ENCODE measurements around the gene PLEKHM2.

PLEKHM2 gene

GRCh38 chr1:15736892-15737261 lies 52.8 kb downstream of the PLEKHM2 start:
- no peak overlapping the region for H3K27ac ChIP-seq (ENCODE audit: low read length)

DNA sequence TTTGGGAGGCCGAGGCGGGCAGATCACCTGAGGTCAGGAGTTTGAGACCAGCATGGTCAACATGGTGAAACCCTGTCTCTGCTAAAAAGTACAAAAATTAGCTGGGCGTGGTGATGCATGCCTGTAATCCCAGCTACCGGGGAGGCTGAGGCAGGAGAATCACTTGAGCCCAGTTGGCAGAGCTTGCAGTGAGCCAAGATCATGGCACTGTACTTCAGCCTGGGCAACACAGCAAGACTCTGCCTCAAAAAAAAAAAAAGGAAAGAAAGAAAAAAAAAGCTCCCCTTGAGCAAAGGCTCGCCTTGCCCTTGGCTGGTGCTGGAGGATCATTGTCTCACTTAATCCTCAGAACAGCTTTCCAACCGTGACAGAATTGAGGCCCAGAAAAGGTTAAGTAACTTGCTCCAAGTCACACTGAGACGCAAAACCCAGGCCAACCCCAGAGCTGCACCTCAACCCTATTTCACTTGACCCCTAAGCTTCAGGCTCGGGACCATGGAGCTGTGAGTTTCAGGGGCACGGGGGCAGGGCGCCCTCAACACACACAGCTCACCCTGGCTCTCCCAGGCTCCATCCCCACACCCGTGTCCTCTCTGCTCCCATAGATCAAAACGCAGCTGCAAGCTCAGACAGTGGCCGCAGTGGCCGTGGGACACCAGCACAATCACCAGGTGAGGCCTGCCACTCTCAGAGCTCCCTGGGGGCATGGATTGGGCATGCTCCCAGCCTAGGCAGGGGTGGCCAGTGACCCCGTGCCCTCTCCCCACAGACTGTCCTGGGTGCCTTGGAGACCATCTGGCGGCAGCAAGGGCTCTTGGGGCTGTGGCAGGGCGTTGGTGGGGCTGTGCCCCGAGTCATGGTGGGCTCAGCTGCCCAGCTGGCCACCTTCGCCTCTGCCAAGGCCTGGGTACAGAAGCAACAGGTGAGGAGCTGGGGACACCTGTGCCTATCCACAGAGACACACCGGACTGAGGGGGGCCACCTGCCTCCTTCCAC lies 53.5 kb downstream of the PLEKHM2 start:
- peaks cover 0 to 17% of the 10 kb centered on the region in 2 donors for H3K4me1 ChIP-seq (ENCODE audit: control insufficient read depth in 1 of 2, insufficient read depth in 2 of 2, low read length in 2 of 2)
- H3K4me3 ChIP-seq (ENCODE audit: low read depth in 1 of 2, low read length in 2 of 2) = no peak overlapping the region
- no peaks in the 10 kb centered on the region for H3K9me3 ChIP-seq (ENCODE audit: control insufficient read depth in 1 of 2, low read length in 2 of 2)
- H3K27ac ChIP-seq (ENCODE audit: low read length) = no peak overlapping the region
- peaks cover under 1 to 26% of the 10 kb centered on the region in 2 donors for H3K36me3 ChIP-seq (ENCODE audit: control insufficient read depth in 1 of 2, insufficient read depth in 2 of 2, low read length in 2 of 2)
- H3K27me3 ChIP-seq (ENCODE audit: low read depth, low read length) = no peaks in the 10 kb centered on the region

More at GRCh38 chr1:15736892-15737261, 52.8 kb downstream of the PLEKHM2 start:
- H3K36me3 ChIP-seq (ENCODE audit: control insufficient read depth in 1 of 2, insufficient read depth in 2 of 2, low read length in 2 of 2) = peaks cover 5 to 33% of the 10 kb centered on the region in 2 donors
- H3K4me3 ChIP-seq (ENCODE audit: low read depth in 1 of 2, low read length in 2 of 2) = no peak overlapping the region
- peaks cover 0 to 17% of the 10 kb centered on the region in 2 donors for H3K4me1 ChIP-seq (ENCODE audit: control insufficient read depth in 1 of 2, insufficient read depth in 2 of 2, low read length in 2 of 2)
- H3K27me3 ChIP-seq (ENCODE audit: low read depth, low read length) = no peaks in the 10 kb centered on the region
- H3K9me3 ChIP-seq (ENCODE audit: control insufficient read depth in 1 of 2, low read length in 2 of 2) = no peaks in the 10 kb centered on the region

GRCh38 chr1:15738416-15739113 lies 54.4 kb downstream of the PLEKHM2 start:
- H3K27ac ChIP-seq (ENCODE audit: low read length) = no peak overlapping the region
- H3K4me3 ChIP-seq (ENCODE audit: low read depth in 1 of 2, low read length in 2 of 2) = no peak overlapping the region

DNA sequence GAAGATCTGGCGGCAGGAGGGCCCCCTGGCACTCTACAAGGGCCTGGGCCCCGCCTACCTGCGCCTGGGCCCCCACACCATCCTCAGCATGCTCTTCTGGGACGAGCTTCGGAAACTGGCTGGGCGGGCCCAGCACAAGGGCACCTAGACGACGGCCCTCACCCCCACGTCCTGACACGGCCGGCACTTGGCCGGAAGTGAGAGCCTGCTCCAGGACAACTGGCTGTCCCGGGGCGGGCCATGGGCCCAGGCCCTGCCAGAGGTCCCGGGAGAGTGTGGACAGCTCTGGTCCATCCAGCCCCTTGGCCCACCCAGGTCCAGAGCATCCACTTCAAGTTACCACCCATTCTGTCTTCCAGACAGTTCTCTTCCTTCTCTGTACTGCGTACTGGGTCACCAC lies 55.1 kb downstream of the PLEKHM2 start:
- Histone ChIP-seq H3K27ac (ENCODE audit: low read length) (no peak overlapping the region), H3K4me1 (ENCODE audit: control insufficient read depth in 1 of 2, insufficient read depth in 2 of 2, low read length in 2 of 2) (peaks cover 0 to 17% of the 10 kb centered on the region in 2 donors), H3K36me3 (ENCODE audit: control insufficient read depth in 1 of 2, insufficient read depth in 2 of 2, low read length in 2 of 2) (peaks cover 0 to 10% of the 10 kb centered on the region in 2 donors), H3K4me3 (ENCODE audit: low read depth in 1 of 2, low read length in 2 of 2) (no peak overlapping the region), H3K27me3 (ENCODE audit: low read depth, low read length) (no peaks in the 10 kb centered on the region), H3K9me3 (ENCODE audit: control insufficient read depth in 1 of 2, low read length in 2 of 2) (no peaks in the 10 kb centered on the region)

More at GRCh38 chr1:15738416-15739113, 54.4 kb downstream of the PLEKHM2 start:
- H3K4me1 ChIP-seq (ENCODE audit: control insufficient read depth in 1 of 2, insufficient read depth in 2 of 2, low read length in 2 of 2) = peaks cover 0 to 17% of the 10 kb centered on the region in 2 donors
- H3K36me3 ChIP-seq (ENCODE audit: control insufficient read depth in 1 of 2, insufficient read depth in 2 of 2, low read length in 2 of 2) = peaks cover 0 to 16% of the 10 kb centered on the region in 2 donors
- H3K27me3 ChIP-seq (ENCODE audit: low read depth, low read length) = no peaks in the 10 kb centered on the region
- H3K9me3 ChIP-seq (ENCODE audit: control insufficient read depth in 1 of 2, low read length in 2 of 2) = no peaks in the 10 kb centered on the region

- Histone ChIP-seq H3K4me3 (ENCODE audit: low read depth in 1 of 2, low read length in 2 of 2) (no peak overlapping the region), H3K27me3 (ENCODE audit: low read depth, low read length) (no peaks in the 10 kb centered on the region), H3K27ac (ENCODE audit: low read length) (no peak overlapping the region), H3K36me3 (ENCODE audit: control insufficient read depth in 1 of 2, insufficient read depth in 2 of 2, low read length in 2 of 2) (peaks cover 0 to 5% of the 10 kb centered on the region in 2 donors), H3K4me1 (ENCODE audit: control insufficient read depth in 1 of 2, insufficient read depth in 2 of 2, low read length in 2 of 2) (peaks cover 0 to 17% of the 10 kb centered on the region in 2 donors), H3K9me3 (ENCODE audit: control insufficient read depth in 1 of 2, low read length in 2 of 2) (no peaks in the 10 kb centered on the region)
Measured at GRCh38 chr1:15739745-15740144, 55.6 kb downstream of the PLEKHM2 start.

- no peaks in the 10 kb centered on the region for H3K9me3 ChIP-seq (ENCODE audit: control insufficient read depth in 1 of 2, low read length in 2 of 2)
- no peak overlapping the region for H3K4me3 ChIP-seq (ENCODE audit: low read depth in 1 of 2, low read length in 2 of 2)
- H3K36me3 ChIP-seq (ENCODE audit: control insufficient read depth in 1 of 2, insufficient read depth in 2 of 2, low read length in 2 of 2) = no peaks in the 10 kb centered on the region
- peaks cover 0 to 9% of the 10 kb centered on the region in 2 donors for H3K4me1 ChIP-seq (ENCODE audit: control insufficient read depth in 1 of 2, insufficient read depth in 2 of 2, low read length in 2 of 2)
- no peaks in the 10 kb centered on the region for H3K27me3 ChIP-seq (ENCODE audit: low read depth, low read length)
- H3K27ac ChIP-seq (ENCODE audit: low read length) = peak overlapping the region; percentile 54
Measured at GRCh38 chr1:15740924-15741850, 57.1 kb downstream of the PLEKHM2 start.

DNA sequence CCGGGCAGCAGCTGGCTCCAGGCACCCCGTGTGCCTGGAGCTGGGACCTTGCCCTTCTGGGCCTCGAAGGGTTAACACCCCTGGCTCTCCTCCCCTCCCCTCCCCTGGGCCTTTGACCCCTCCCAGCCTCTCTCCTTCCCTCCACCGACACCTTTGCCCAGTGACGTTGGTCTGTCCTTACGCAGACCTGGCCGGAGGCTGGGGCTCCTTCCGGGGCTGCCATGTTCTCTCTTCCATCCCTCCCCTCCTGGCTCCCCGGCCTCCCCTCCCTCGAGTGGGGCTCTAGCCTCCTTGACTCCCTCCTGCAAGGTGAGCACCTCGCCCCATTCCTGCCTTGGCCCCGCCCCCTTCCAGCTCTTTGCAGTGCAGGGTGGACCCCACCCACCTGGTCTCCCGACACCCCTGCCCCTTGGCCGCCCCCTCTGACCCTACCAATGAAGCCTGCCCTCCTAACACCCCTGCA lies 58.2 kb downstream of the PLEKHM2 start, which contains the start of gene TMEM82:
TSS of gene TMEM82 (plus strand) at position 161 of the 463 bp plus-strand sequence. CDS start at position 222, 61 bp downstream.
- peak within 1 kb of the TSS; percentile 54 for H3K27ac ChIP-seq (ENCODE audit: low read length)
- H3K4me3 ChIP-seq (ENCODE audit: low read depth in 1 of 2, low read length in 2 of 2) = no peak within 1 kb of the TSS

DNA sequence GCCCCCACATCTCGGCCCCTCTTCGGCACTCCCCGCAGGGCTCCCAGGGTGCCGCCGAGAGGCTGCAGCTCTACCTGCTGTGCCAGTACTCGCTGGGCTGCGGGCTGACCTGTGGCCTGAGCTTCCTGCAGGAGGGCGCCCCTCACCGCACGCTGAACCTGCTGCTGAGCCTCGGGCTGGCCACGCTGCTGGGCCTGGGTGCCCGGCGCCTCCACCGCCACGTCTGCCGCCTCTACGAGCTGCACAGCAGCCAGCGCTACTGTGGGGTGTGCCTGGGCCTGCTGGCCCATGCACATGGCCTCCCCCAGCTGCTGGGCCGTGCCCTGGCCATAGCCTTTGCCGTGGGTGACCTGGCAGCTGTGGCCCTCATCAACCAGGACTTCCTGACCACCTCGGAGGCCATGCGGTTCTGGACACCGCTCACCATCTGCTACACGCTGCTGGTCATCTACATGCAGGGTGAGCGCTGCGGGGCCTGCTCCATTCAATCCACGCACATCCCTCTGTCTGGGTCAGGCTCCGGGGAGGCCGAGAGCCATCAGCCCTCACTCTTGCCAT lies 60.1 kb downstream of the PLEKHM2 start:
- Histone ChIP-seq H3K27me3 (ENCODE audit: low read depth, low read length) (no peaks in the 10 kb centered on the region), H3K4me1 (ENCODE audit: control insufficient read depth in 1 of 2, insufficient read depth in 2 of 2, low read length in 2 of 2) (peaks cover 0 to 8% of the 10 kb centered on the region in 2 donors), H3K9me3 (ENCODE audit: control insufficient read depth in 1 of 2, low read length in 2 of 2) (no peaks in the 10 kb centered on the region), H3K27ac (ENCODE audit: low read length) (no peak overlapping the region), H3K36me3 (ENCODE audit: control insufficient read depth in 1 of 2, insufficient read depth in 2 of 2, low read length in 2 of 2) (no peaks in the 10 kb centered on the region), H3K4me3 (ENCODE audit: low read depth in 1 of 2, low read length in 2 of 2) (no peak overlapping the region)

More for the DNA sequence above, 58.2 kb downstream of the PLEKHM2 start, which contains the start of gene TMEM82:
- no peaks in the 10 kb centered on the region for H3K9me3 ChIP-seq (ENCODE audit: control insufficient read depth in 1 of 2, low read length in 2 of 2)
- no peaks in the 10 kb centered on the region for H3K27me3 ChIP-seq (ENCODE audit: low read depth, low read length)
- peaks cover 0 to 8% of the 10 kb centered on the region in 2 donors for H3K4me1 ChIP-seq (ENCODE audit: control insufficient read depth in 1 of 2, insufficient read depth in 2 of 2, low read length in 2 of 2)
- H3K36me3 ChIP-seq (ENCODE audit: control insufficient read depth in 1 of 2, insufficient read depth in 2 of 2, low read length in 2 of 2) = no peaks in the 10 kb centered on the region

DNA sequence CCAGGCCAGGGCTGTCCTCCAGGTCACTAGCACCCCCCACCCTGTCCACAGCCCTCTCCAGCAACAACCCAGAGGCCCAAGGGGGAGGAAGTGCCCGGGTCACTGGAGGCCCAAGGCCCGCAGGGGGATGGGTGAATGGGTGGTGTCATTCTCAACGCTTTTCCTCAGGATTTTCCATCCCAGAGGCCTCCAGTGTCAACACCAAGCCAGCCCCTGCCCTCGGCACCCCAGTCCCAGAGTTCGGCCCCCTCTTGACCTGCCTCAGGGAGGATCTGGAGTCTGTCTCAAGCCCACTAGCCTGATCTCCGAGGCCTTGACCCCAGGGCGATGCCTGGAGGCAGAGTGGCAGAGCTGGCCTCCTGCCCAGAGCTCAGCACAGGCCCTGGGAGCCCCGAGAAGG lies 63.3 kb downstream of the PLEKHM2 start:
- Histone ChIP-seq H3K4me1 (ENCODE audit: control insufficient read depth in 1 of 2, insufficient read depth in 2 of 2, low read length in 2 of 2) (no peaks in the 10 kb centered on the region), H3K9me3 (ENCODE audit: control insufficient read depth in 1 of 2, low read length in 2 of 2) (no peaks in the 10 kb centered on the region), H3K4me3 (ENCODE audit: low read depth in 1 of 2, low read length in 2 of 2) (no peak overlapping the region), H3K27me3 (ENCODE audit: low read depth, low read length) (no peaks in the 10 kb centered on the region), H3K36me3 (ENCODE audit: control insufficient read depth in 1 of 2, insufficient read depth in 2 of 2, low read length in 2 of 2) (no peaks in the 10 kb centered on the region), H3K27ac (ENCODE audit: low read length) (no peak overlapping the region)

DNA sequence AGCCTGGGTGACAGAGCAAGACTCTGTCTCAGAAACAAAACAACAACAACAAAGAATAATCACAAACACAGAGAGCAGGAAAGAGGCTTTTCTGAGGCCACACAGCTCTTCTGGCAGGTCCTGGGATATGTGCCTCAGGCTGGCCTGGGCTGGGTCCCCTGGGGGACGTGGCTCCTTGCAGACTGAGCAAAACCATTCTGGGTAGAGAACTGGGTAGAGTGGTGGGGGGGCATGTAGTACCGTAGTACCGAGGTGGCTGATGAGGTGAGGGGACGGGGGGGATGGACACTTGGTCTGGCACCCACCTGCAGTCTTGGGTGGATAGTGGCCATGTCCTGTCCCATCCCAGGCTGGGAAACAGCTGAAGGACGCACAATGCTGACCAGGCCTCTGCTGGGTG lies 64.1 kb downstream of the PLEKHM2 start:
- Histone ChIP-seq H3K36me3 (ENCODE audit: control insufficient read depth in 1 of 2, insufficient read depth in 2 of 2, low read length in 2 of 2) (no peaks in the 10 kb centered on the region), H3K27me3 (ENCODE audit: low read depth, low read length) (no peaks in the 10 kb centered on the region), H3K4me1 (ENCODE audit: control insufficient read depth in 1 of 2, insufficient read depth in 2 of 2, low read length in 2 of 2) (no peaks in the 10 kb centered on the region), H3K4me3 (ENCODE audit: low read depth in 1 of 2, low read length in 2 of 2) (no peak overlapping the region), H3K9me3 (ENCODE audit: control insufficient read depth in 1 of 2, low read length in 2 of 2) (no peaks in the 10 kb centered on the region), H3K27ac (ENCODE audit: low read length) (no peak overlapping the region)
